HepG2 (cell line): Measurements from ENCODE around the gene TFEB. TPM values are rescaled to one million over a fixed set of nuclear protein-coding genes. Genes with fewer than 3 reads are reported as not detected.

ENCODE experiments used
- BATF2 ChIP-seq: sonication (generic); formaldehyde crosslinking; IDR thresholded peaks from 2 replicates; pipeline ENCODE4 v1.8.0; 2022; ENCODE audit warnings: mild to moderate bottlenecking, missing genetic modification reagents, moderate library complexity
- CCAR2 ChIP-seq: fragments of 200-400 bp; formaldehyde crosslinking; optimal IDR thresholded peaks from 2 replicates; pipeline ENCODE3; 2018; ENCODE audit warnings: low read depth, mild to moderate bottlenecking, low read length, moderate library complexity
- EZH2 ChIP-seq: conservative IDR thresholded peaks from 2 replicates; pipeline ENCODE4 v1.6.1; 2012; ENCODE audit warnings: mild to moderate bottlenecking, low read depth, low read length, moderate library complexity
- GATAD1 ChIP-seq: IDR thresholded peaks from 2 replicates; pipeline ENCODE4 v1.6.1; 2016; ENCODE audit warnings: missing genetic modification reagents, missing compliant biosample characterization
- HOXA3 ChIP-seq: sonication (generic); formaldehyde crosslinking; IDR thresholded peaks from 2 replicates; pipeline ENCODE4 v1.5.0; 2020; ENCODE audit warnings: missing genetic modification reagents
- JUND ChIP-seq: sonication (generic); formaldehyde crosslinking; IDR thresholded peaks from 2 replicates; pipeline ENCODE4 v1.8.0; 2022; ENCODE audit warnings: mild to moderate bottlenecking, missing genetic modification reagents
- MEIS2 ChIP-seq: sonication (generic); formaldehyde crosslinking; IDR thresholded peaks from 2 replicates; pipeline ENCODE4 v1.9.0; 2021; ENCODE audit warnings: mild to moderate bottlenecking, missing genetic modification reagents
- NFIC ChIP-seq: IDR thresholded peaks from 2 replicates; pipeline ENCODE4 v1.6.1; 2012; ENCODE audit warnings: mild to moderate bottlenecking, low read length, inconsistent platforms
- PRDM15 ChIP-seq: sonication (generic); formaldehyde crosslinking; IDR thresholded peaks from 2 replicates; pipeline ENCODE4 v1.4.0; 2020; ENCODE audit warnings: missing genetic modification reagents
- TBX2 ChIP-seq: sonication (generic); formaldehyde crosslinking; IDR thresholded peaks from 2 replicates; pipeline ENCODE4 v1.5.0; 2020; ENCODE audit warnings: missing genetic modification reagents, mild to moderate bottlenecking, borderline replicate concordance
- THAP11 ChIP-seq: IDR thresholded peaks from 2 replicates; pipeline ENCODE4 v1.6.1; 2016; ENCODE audit warnings: missing biosample characterization, missing genetic modification reagents
- ZNF124 ChIP-seq: sonication (generic); formaldehyde crosslinking; IDR thresholded peaks from 2 replicates; pipeline ENCODE4 v1.4.0; 2020; ENCODE audit warnings: missing genetic modification reagents
- ZNF24 ChIP-seq: fragments of 450-650 bp; IDR thresholded peaks from 2 replicates; pipeline ENCODE4 v1.6.1; 2017; ENCODE audit warnings: antibody characterized with exemption, mild to moderate bottlenecking
- ZNF382 ChIP-seq: sonication (generic); formaldehyde crosslinking; IDR thresholded peaks from 2 replicates; pipeline ENCODE4 v1.5.0; 2020; ENCODE audit warnings: missing genetic modification reagents, mild to moderate bottlenecking, borderline replicate concordance
- ZNF501 ChIP-seq: sonication (generic); formaldehyde crosslinking; IDR thresholded peaks from 2 replicates; pipeline ENCODE4 v1.5.1; 2020; ENCODE audit warnings: mild to moderate bottlenecking, moderate library complexity, missing genetic modification reagents
- ZNF839 ChIP-seq: sonication (generic); formaldehyde crosslinking; IDR thresholded peaks from 2 replicates; pipeline ENCODE4 v1.4.0; 2020; ENCODE audit warnings: missing genetic modification reagents, mild to moderate bottlenecking, borderline replicate concordance
- polyA plus RNA-seq, 8 experiments: library from polyadenylated mRNA; depleted of rRNA in 3 of 8; stranded (reverse) in 7 of 8; unstranded in 1 of 8; fragments of >200 nt; fragmentation: Illumina TruSeq in 4 of 8; extraction: Trizol in 4 of 8; gene quantifications; 2 replicates each; pipeline versions ENCODE4 v1.2.1 to v1.2.3, GENCODE V29; 2011 to 2016; ENCODE audit warnings: low read depth in 4 of 8, missing spikeins in 1 of 8, mixed read lengths in 1 of 8; ENCODE audit not compliant: insufficient read depth in 1 of 8
- total RNA-seq, 5 experiments: library from RNA; depleted of rRNA; stranded (reverse); fragments of >200 nt; fragmentation: Illumina TruSeq; extraction: Trizol; gene quantifications; 2 replicates each; pipeline ENCODE4 v1.2.3, GENCODE V29; 2016; ENCODE audit warnings: low read depth in 1 of 5
- TF ChIP-seq, protein P1 (sequence below): sonication (generic); formaldehyde crosslinking; IDR thresholded peaks from 2 replicates; pipeline ENCODE4 v1.4.0; 2020; ENCODE audit warnings: missing genetic modification reagents
- TF ChIP-seq, protein P2 (sequence below): sonication (generic); formaldehyde crosslinking; IDR thresholded peaks from 2 replicates; pipeline ENCODE4 v1.4.0; 2020; ENCODE audit warnings: missing genetic modification reagents
- TF ChIP-seq, protein P3 (sequence below): sonication (generic); formaldehyde crosslinking; IDR thresholded peaks from 2 replicates; pipeline ENCODE4 v1.5.0; 2020; ENCODE audit warnings: missing genetic modification reagents, mild to moderate bottlenecking, borderline replicate concordance

TFEB gene
- total and polyA plus RNA-seq, 2 of the 13 experiments (the other 11 are each of a cell fraction or from before 2014, with no cell fraction given) = 13.3 to 18.7 TPM

- TF ChIP-seq ZNF24 (no peak), HOXA3 (CRISPR knock-in tag) (no peak), ZNF839 (0 out of 2 replicates have a peak, but pooled peaks have one; percentile 28), EZH2 (no peak), THAP11 (CRISPR knock-in tag) (no peak), ZNF124 (CRISPR knock-in tag) (no peak), MEIS2 (peak; percentile 34; the same call in 1 of the 2 replicates), GATAD1 (CRISPR knock-in tag) (no peak), ZNF501 (0 out of 2 replicates have a peak, but pooled peaks have one; percentile 3), PRDM15 (peak; percentile 84; the same call in 1 of the 2 replicates), NFIC (no peak), ZNF382 (CRISPR knock-in tag) (no peak), JUND (CRISPR knock-in tag) (no peak), TBX2 (CRISPR knock-in tag) (no peak), BATF2 (CRISPR knock-in tag) (no peak), CCAR2 (no peak)
- TF ChIP-seq, protein P1, sequence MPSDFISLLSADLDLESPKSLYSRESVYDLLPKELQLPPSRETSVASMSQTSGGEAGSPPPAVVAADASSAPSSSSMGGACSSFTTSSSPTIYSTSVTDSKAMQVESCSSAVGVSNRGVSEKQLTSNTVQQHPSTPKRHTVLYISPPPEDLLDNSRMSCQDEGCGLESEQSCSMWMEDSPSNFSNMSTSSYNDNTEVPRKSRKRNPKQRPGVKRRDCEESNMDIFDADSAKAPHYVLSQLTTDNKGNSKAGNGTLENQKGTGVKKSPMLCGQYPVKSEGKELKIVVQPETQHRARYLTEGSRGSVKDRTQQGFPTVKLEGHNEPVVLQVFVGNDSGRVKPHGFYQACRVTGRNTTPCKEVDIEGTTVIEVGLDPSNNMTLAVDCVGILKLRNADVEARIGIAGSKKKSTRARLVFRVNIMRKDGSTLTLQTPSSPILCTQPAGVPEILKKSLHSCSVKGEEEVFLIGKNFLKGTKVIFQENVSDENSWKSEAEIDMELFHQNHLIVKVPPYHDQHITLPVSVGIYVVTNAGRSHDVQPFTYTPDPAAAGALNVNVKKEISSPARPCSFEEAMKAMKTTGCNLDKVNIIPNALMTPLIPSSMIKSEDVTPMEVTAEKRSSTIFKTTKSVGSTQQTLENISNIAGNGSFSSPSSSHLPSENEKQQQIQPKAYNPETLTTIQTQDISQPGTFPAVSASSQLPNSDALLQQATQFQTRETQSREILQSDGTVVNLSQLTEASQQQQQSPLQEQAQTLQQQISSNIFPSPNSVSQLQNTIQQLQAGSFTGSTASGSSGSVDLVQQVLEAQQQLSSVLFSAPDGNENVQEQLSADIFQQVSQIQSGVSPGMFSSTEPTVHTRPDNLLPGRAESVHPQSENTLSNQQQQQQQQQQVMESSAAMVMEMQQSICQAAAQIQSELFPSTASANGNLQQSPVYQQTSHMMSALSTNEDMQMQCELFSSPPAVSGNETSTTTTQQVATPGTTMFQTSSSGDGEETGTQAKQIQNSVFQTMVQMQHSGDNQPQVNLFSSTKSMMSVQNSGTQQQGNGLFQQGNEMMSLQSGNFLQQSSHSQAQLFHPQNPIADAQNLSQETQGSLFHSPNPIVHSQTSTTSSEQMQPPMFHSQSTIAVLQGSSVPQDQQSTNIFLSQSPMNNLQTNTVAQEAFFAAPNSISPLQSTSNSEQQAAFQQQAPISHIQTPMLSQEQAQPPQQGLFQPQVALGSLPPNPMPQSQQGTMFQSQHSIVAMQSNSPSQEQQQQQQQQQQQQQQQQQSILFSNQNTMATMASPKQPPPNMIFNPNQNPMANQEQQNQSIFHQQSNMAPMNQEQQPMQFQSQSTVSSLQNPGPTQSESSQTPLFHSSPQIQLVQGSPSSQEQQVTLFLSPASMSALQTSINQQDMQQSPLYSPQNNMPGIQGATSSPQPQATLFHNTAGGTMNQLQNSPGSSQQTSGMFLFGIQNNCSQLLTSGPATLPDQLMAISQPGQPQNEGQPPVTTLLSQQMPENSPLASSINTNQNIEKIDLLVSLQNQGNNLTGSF (CRISPR knock-in tag) = no peak
- TF ChIP-seq, protein P2, sequence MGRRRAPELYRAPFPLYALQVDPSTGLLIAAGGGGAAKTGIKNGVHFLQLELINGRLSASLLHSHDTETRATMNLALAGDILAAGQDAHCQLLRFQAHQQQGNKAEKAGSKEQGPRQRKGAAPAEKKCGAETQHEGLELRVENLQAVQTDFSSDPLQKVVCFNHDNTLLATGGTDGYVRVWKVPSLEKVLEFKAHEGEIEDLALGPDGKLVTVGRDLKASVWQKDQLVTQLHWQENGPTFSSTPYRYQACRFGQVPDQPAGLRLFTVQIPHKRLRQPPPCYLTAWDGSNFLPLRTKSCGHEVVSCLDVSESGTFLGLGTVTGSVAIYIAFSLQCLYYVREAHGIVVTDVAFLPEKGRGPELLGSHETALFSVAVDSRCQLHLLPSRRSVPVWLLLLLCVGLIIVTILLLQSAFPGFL (CRISPR knock-in tag) = no peak
- TF ChIP-seq, protein P3, sequence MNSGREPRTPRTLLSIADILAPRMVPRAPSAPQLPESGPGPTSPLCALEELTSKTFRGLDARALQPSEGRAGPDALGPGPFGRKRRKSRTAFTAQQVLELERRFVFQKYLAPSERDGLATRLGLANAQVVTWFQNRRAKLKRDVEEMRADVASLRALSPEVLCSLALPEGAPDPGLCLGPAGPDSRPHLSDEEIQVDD (CRISPR knock-in tag) = no peak
Measured at GRCh38 chr6:41732591-41733359, 2.6 kb downstream of the TFEB start (continued).
